ENCODE data around the gene TRAF5.

Gene TRAF5

GRCh38 chr1:211352465-211352864 is 25.8 kb downstream of the TRAF5 start (continued):
- TF ChIP-seq TSHZ2 (CRISPR knock-in tag; IDR thresholded peaks at IDR 0.05), result no peak
- TF ChIP-seq PATZ1 (CRISPR knock-in tag; IDR thresholded peaks at IDR 0.05; ENCODE audit: borderline replicate concordance), result no peak
- TF ChIP-seq TCF4 (CRISPR knock-in tag; IDR thresholded peaks at IDR 0.05; ENCODE audit: borderline replicate concordance), result no peak
- no peak for TF ChIP-seq ZNF70 (CRISPR knock-in tag; IDR thresholded peaks at IDR 0.05)
- no peak for TF ChIP-seq TOX (CRISPR knock-in tag; IDR thresholded peaks at IDR 0.05; ENCODE audit: borderline replicate concordance)
- TF ChIP-seq ZNF565 (CRISPR knock-in tag; conservative IDR thresholded peaks at IDR 0.05; ENCODE audit: low read depth), result no peak

GRCh38 chr1:211352985-211353515 is 26.4 kb downstream of the TRAF5 start:
- ATAC-seq, result peak; percentile 83

More at GRCh38 chr1:211352985-211353515, 26.4 kb downstream of the TRAF5 start:
- no peak for TF ChIP-seq ZNF565 (CRISPR knock-in tag; conservative IDR thresholded peaks at IDR 0.05; ENCODE audit: low read depth)
- no peak for TF ChIP-seq ARNTL (CRISPR knock-in tag; IDR thresholded peaks at IDR 0.05; ENCODE audit: borderline replicate concordance, low read depth)
- TF ChIP-seq TCF4 (CRISPR knock-in tag; IDR thresholded peaks at IDR 0.05; ENCODE audit: borderline replicate concordance), result no peak
- no peak for TF ChIP-seq TSHZ2 (CRISPR knock-in tag; IDR thresholded peaks at IDR 0.05)
- TF ChIP-seq PATZ1 (CRISPR knock-in tag; IDR thresholded peaks at IDR 0.05; ENCODE audit: borderline replicate concordance), result no peak
- TF ChIP-seq CSDC2 (CRISPR knock-in tag; IDR thresholded peaks at IDR 0.05), result no peak
- no peak for TF ChIP-seq ZNF70 (CRISPR knock-in tag; IDR thresholded peaks at IDR 0.05)
- no peak for TF ChIP-seq ZC3H10 (CRISPR knock-in tag; IDR thresholded peaks at IDR 0.05)
- TF ChIP-seq POU6F1 (CRISPR knock-in tag; IDR thresholded peaks at IDR 0.05; ENCODE audit: borderline replicate concordance, low read depth), result no peak
- TF ChIP-seq ESRRG (CRISPR knock-in tag; IDR thresholded peaks at IDR 0.05), result no peak

Measured in SK-N-SH treated with all-trans-retinoic acid at 6 μM for 48 hours (cell line).